H1 (cell line): ENCODE results near the gene WWC2. TPM values are rescaled to one million over a fixed set of nuclear protein-coding genes. Genes with fewer than 3 reads are reported as not detected.

Experiments used
- CTCF ChIA-PET: fragments of 300-600 bp; sonication (Branson Sonifier 250); formaldehyde crosslinking; loops from one replicate; lab custom pipeline; 2021; ENCODE audit not compliant: partially characterized antibody; lab: Charles Lee
- POLR2A ChIA-PET: fragments of 300-600 bp; sonication (Branson Sonifier 250); formaldehyde crosslinking; loops from one replicate; lab custom pipeline; 2021; ENCODE audit warnings: inconsistent platforms; ENCODE audit not compliant: partially characterized antibody; lab: Charles Lee
- DNase-seq, 2 experiments: peaks; one replicate each; pipeline versions ENCODE4 v3.0.0 to v3.0.0-alpha.2; 2010 to 2022; ENCODE audit warnings: low spot score in 2 of 2, low read depth in 1 of 2, mixed read lengths in 1 of 2
- FAIRE-seq: peaks from 2 replicates; lab custom pipeline; 2011; peaks lifted over from hg19 to GRCh38; lab: Jason Lieb, UNC
- H2AFZ ChIP-seq: 2 replicates; pipeline ENCODE4 v1.8.1; 2012; ENCODE audit warnings: low read length, inconsistent platforms
- H2AK5ac ChIP-seq: 2 replicates; pipeline ENCODE4 v1.6.1; 2013; ENCODE audit warnings: low read depth, low read length
- H2BK120ac ChIP-seq: replicated peaks from 2 replicates; pipeline ENCODE3; 2013; ENCODE audit warnings: low read depth, low read length, inconsistent platforms
- H2BK12ac ChIP-seq: 2 replicates; pipeline ENCODE4 v1.6.1; 2013; ENCODE audit warnings: low read depth, low read length
- H2BK15ac ChIP-seq: 2 replicates; pipeline ENCODE4 v1.6.1; 2013; ENCODE audit warnings: low read length
- H2BK20ac ChIP-seq: 2 replicates; pipeline ENCODE4 v1.6.1; 2013; ENCODE audit warnings: low read length
- H2BK5ac ChIP-seq: 2 replicates; pipeline ENCODE4 v1.6.1; 2013; ENCODE audit warnings: low read depth, low read length
- H3K14ac ChIP-seq: 2 replicates; pipeline ENCODE4 v1.6.1; 2013; ENCODE audit warnings: inconsistent platforms; ENCODE audit not compliant: insufficient read length
- H3K18ac ChIP-seq: 2 replicates; pipeline ENCODE4 v1.6.1; 2013; ENCODE audit warnings: low read length; ENCODE audit errors: extremely low read depth
- H3K23ac ChIP-seq: 2 replicates; pipeline ENCODE4 v1.6.1; 2013; ENCODE audit warnings: inconsistent platforms; ENCODE audit not compliant: insufficient read length
- H3K23me2 ChIP-seq: 2 replicates; pipeline ENCODE4 v1.6.1; 2013; ENCODE audit warnings: low read depth, low read length
- H3K27ac ChIP-seq: 2 replicates; pipeline ENCODE4 v1.6.1; 2011; ENCODE audit warnings: low read depth, low read length, inconsistent platforms
- H3K27me3 ChIP-seq, 4 experiments: replicated peaks in 1 of 4; 1 replicate in 1 of 4; 2 replicates in 3 of 4; pipeline versions ENCODE4 v1.6.1 to v1.8.1; 2011 to 2013; ENCODE audit warnings: low read length in 3 of 4, mild to moderate bottlenecking in 3 of 4, inconsistent platforms in 2 of 4, mixed read lengths in 2 of 4, moderate library complexity in 1 of 4; ENCODE audit not compliant: control insufficient read depth in 3 of 4, insufficient read depth in 3 of 4; ENCODE audit errors: extremely low read depth in 1 of 4
- H3K36me3 ChIP-seq, 4 experiments: 2 replicates each; pipeline versions ENCODE4 v1.6.1 to v1.8.1; 2011 to 2013; ENCODE audit warnings: mild to moderate bottlenecking in 4 of 4, low read length in 3 of 4, moderate library complexity in 2 of 4, control low read depth in 1 of 4, inconsistent platforms in 1 of 4; ENCODE audit not compliant: insufficient read depth in 4 of 4, control insufficient read depth in 2 of 4
- H3K4ac ChIP-seq: replicated peaks from 2 replicates; pipeline ENCODE3; 2013; ENCODE audit warnings: low read length, low read depth, mixed read lengths, inconsistent platforms; ENCODE audit not compliant: insufficient read length
- H3K4me1 ChIP-seq, 4 experiments: replicated peaks in 1 of 4; 1 replicate in 1 of 4; 2 replicates in 3 of 4; pipeline versions ENCODE4 v1.6.1 to v1.8.1; 2011 to 2013; ENCODE audit warnings: low read length in 3 of 4, inconsistent platforms in 2 of 4, mixed read lengths in 1 of 4; ENCODE audit not compliant: insufficient read depth in 4 of 4, control insufficient read depth in 3 of 4
- H3K4me2 ChIP-seq, 2 experiments: 2 replicates each; pipeline versions ENCODE4 v1.6.1 to v1.8.1; 2011 to 2013; ENCODE audit warnings: low read depth in 2 of 2, low read length in 2 of 2, control low read depth in 1 of 2, inconsistent platforms in 1 of 2, mild to moderate bottlenecking in 1 of 2; ENCODE audit not compliant: insufficient read depth in 1 of 2
- H3K4me3 ChIP-seq, 4 experiments: fragments of 200-600, 300-600 bp in 1 of 4; sonication (generic), shearing (Covaris generic), sonication (Bioruptor Twin) in 1 of 4; 2 replicates each; pipeline versions ENCODE4 v1.5.1 to v1.8.1; 2011 to 2016; ENCODE audit warnings: low read length in 4 of 4, low read depth in 3 of 4, control low read depth in 2 of 4, inconsistent platforms in 2 of 4, mild to moderate bottlenecking in 2 of 4, mixed read lengths in 1 of 4, moderate library complexity in 1 of 4; ENCODE audit not compliant: insufficient read depth in 2 of 4; ENCODE audit errors: extremely low read depth in 1 of 4
- H3K56ac ChIP-seq: replicated peaks from 2 replicates; pipeline ENCODE3; 2013; ENCODE audit warnings: low read depth, mild to moderate bottlenecking, mixed read lengths, low read length, inconsistent platforms; ENCODE audit not compliant: insufficient read length
- H3K79me1 ChIP-seq: 2 replicates; pipeline ENCODE4 v1.6.1; 2013; ENCODE audit warnings: low read depth, low read length, control low read depth
- H3K79me2 ChIP-seq, 2 experiments: 2 replicates each; pipeline versions ENCODE4 v1.6.1 to v1.8.1; 2012 to 2013; ENCODE audit warnings: low read length in 2 of 2, mild to moderate bottlenecking in 2 of 2, inconsistent platforms in 1 of 2; ENCODE audit not compliant: insufficient read depth in 2 of 2, control insufficient read depth in 1 of 2
- H3K9ac ChIP-seq, 4 experiments: replicated peaks in 1 of 4; 1 replicate in 1 of 4; 2 replicates in 3 of 4; pipeline versions ENCODE4 v1.6.1 to v1.8.1; 2011 to 2013; ENCODE audit warnings: low read depth in 3 of 4, low read length in 3 of 4, control low read depth in 2 of 4, mild to moderate bottlenecking in 2 of 4, moderate library complexity in 2 of 4, inconsistent platforms in 1 of 4; ENCODE audit errors: extremely low read depth in 1 of 4
- H3K9me3 ChIP-seq, 2 experiments: 2 replicates each; pipeline versions ENCODE4 v1.6.1 to v1.8.1; 2012 to 2013; ENCODE audit warnings: mild to moderate bottlenecking in 2 of 2, moderate library complexity in 2 of 2, control low read depth in 1 of 2, inconsistent platforms in 1 of 2, low read depth in 1 of 2, low read length in 1 of 2, mixed read lengths in 1 of 2; ENCODE audit not compliant: insufficient read depth in 2 of 2
- H4K20me1 ChIP-seq, 2 experiments: replicated peaks in 1 of 2; 2 replicates each; pipeline versions ENCODE3 to v1.8.1; 2011 to 2013; ENCODE audit warnings: inconsistent platforms in 2 of 2, low read length in 2 of 2, mild to moderate bottlenecking in 1 of 2; ENCODE audit not compliant: insufficient read depth in 2 of 2, control insufficient read depth in 1 of 2
- H4K5ac ChIP-seq: 2 replicates; pipeline ENCODE4 v1.6.1; 2013; ENCODE audit warnings: low read length, low read depth, mixed read lengths, inconsistent platforms; ENCODE audit not compliant: insufficient read length
- H4K8ac ChIP-seq: 2 replicates; pipeline ENCODE4 v1.8.0; 2013; ENCODE audit warnings: mild to moderate bottlenecking, moderate library complexity, low read length, inconsistent platforms; ENCODE audit not compliant: insufficient read depth; ENCODE audit errors: extremely low read depth
- H4K91ac ChIP-seq: replicated peaks from 2 replicates; pipeline ENCODE3; 2013; ENCODE audit warnings: low read length, mixed read lengths, inconsistent platforms; ENCODE audit not compliant: insufficient read length
- EP300 ChIP-seq, 2 experiments: IDR thresholded peaks; 1 replicate in 1 of 2; 2 replicates in 1 of 2; pipeline ENCODE4 v1.6.1; 2011 to 2012; ENCODE audit warnings: low read depth in 2 of 2, low read length in 2 of 2, mild to moderate bottlenecking in 2 of 2, borderline replicate concordance in 1 of 2, inconsistent platforms in 1 of 2, moderate library complexity in 1 of 2
- KDM5A ChIP-seq: fragments of 200-600 bp; IDR thresholded peaks from 2 replicates; pipeline ENCODE4 v1.7.1; 2012; ENCODE audit warnings: mild to moderate bottlenecking, low read length, inconsistent platforms, mixed read lengths
- NRF1 ChIP-seq: IDR thresholded peaks from 2 replicates; pipeline ENCODE4 v1.6.1; 2011; ENCODE audit warnings: mild to moderate bottlenecking, low read depth, low read length, improper control_type of control experiment
- POLR2AphosphoS5 ChIP-seq: IDR thresholded peaks from 2 replicates; pipeline ENCODE4 v1.6.1; 2011; ENCODE audit warnings: low read depth, low read length
- POU5F1 ChIP-seq: IDR thresholded peaks from 2 replicates; pipeline ENCODE4 v1.6.1; 2011; ENCODE audit warnings: low read depth, mild to moderate bottlenecking, low read length, moderate library complexity
- SIRT6 ChIP-seq: IDR thresholded peaks from one replicate; pipeline ENCODE4 v1.7.1; 2012; ENCODE audit warnings: low read length, inconsistent platforms
- TBP ChIP-seq: IDR thresholded peaks from 2 replicates; pipeline ENCODE4 v1.6.1; 2011; ENCODE audit warnings: low read depth, low read length, improper control_type of control experiment
- TCF12 ChIP-seq: IDR thresholded peaks from 2 replicates; pipeline ENCODE4 v1.6.1; 2011; ENCODE audit warnings: low read depth, mild to moderate bottlenecking, low read length
- WGBS, 2 experiments: shearing (Covaris generic) in 1 of 2; methylation state at CpG; one replicate each; pipeline versions ENCODE4 v1.1.6 to v1.1.7; 2013 to 2015; ENCODE audit warnings: low lambda C conversion rate in 2 of 2, mixed read lengths in 2 of 2, inconsistent platforms in 1 of 2, low coverage in 1 of 2, missing lambda C conversion rate in 1 of 2; ENCODE audit not compliant: insufficient replicate concordance in 2 of 2, insufficient coverage in 1 of 2, insufficient read length in 1 of 2; ENCODE audit errors: extremely low coverage in 1 of 2, missing lambda C conversion rate in 1 of 2; 5-methylcytosine and 5-hydroxymethylcytosine counted together
- polyA plus RNA-seq, 7 experiments: library from polyadenylated mRNA; depleted of rRNA in 3 of 7; stranded (reverse) in 5 of 7; unstranded in 2 of 7; fragments of >200 nt in 5 of 7; fragments of 200-250 nt in 2 of 7; gene quantifications; 1 replicate in 5 of 7; 2 replicates in 1 of 7; 4 replicates in 1 of 7; pipeline versions ENCODE4 v1.2.1 to v1.2.3, GENCODE V29; 2011 to 2013; ENCODE audit warnings: missing spikeins in 2 of 7, mixed read lengths in 2 of 7
- total RNA-seq: library from RNA; stranded (reverse); fragmentation: NEBNext Ultra II Directional; extraction: Animal tissue kit (Norgen Biotek cat#: 25700); gene quantifications from 2 replicates; pipeline ENCODE4 v1.2.1, GENCODE V29; 2021

Gene WWC2
- total and polyA plus RNA-seq, 2 of the 8 experiments (the other 6 are each of a cell fraction or from before 2014, with no cell fraction given) = 17.6 to 135 TPM

DNA sequence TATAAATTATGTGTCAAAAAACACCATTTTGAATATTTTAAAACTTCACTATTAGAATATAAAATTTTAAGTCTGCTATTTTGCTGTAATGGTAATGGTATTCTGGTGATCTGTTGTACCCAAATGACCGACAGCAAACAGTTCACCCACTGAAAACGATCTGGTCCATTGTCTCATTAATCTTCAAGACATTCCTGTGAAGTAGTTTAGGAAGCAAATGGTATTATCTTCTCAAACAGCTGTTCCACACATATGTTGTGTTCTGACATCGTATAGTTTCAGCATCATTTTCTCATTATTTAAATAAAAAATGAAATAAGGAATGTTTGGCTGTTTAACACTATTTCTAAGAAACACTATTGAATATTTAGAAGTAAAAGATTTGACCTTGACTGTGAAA, 98.1 kb downstream of the WWC2 start:
- H2BK15ac ChIP-seq = no peak overlapping the region
- WGBS, 2 experiments = 93% methylated on average over 3 of the region's 3 CpGs; no CpG with 5 or more reads in 1 of the 2 experiments

More for the DNA sequence above, 98.1 kb downstream of the WWC2 start:
- ChIA-PET POLR2A (interaction anchor here (0.8 to 1.1 kb wide), 2 partner anchors 8 to 44 kb away, joined by 3 read pairs; no protein-coding TSS in a partner anchor), CTCF (interaction anchor here (1.2 kb wide), 1 partner anchor 53 kb away, joined by 3 read pairs; no protein-coding TSS in a partner anchor)
- no peak overlapping the region for H4K91ac ChIP-seq
- FAIRE-seq (no peak), DNase-seq (no peak)
- H4K20me1 ChIP-seq = no peaks in the 10 kb centered on the region
- H3K4me3 ChIP-seq = no peak overlapping the region
- no peaks in the 10 kb centered on the region for H3K9me3 ChIP-seq
- no peak overlapping the region for H2BK12ac ChIP-seq
- no peak for TF ChIP-seq TCF12
- no peak for TF ChIP-seq EP300 (IDR thresholded peaks at IDR 0.05; ENCODE audit: borderline replicate concordance in 1 of 2, low read depth in 2 of 2, low read length in 2 of 2)
- no peak for TF ChIP-seq NRF1
- no peak for TF ChIP-seq TBP
- TF ChIP-seq KDM5A = no peak
- TF ChIP-seq POU5F1 = no peak
- TF ChIP-seq POLR2AphosphoS5 = no peak
- TF ChIP-seq SIRT6 = no peak
- H3K4ac ChIP-seq = no peak overlapping the region
- no peak overlapping the region for H3K4me2 ChIP-seq
- peaks cover 0 to 5% (median 0%) of the 10 kb centered on the region in 4 experiments; a peak in 2 of 7 replicates for H3K4me1 ChIP-seq
- H3K56ac ChIP-seq = no peak overlapping the region
- H3K9ac ChIP-seq = no peak overlapping the region
- no peak overlapping the region for H3K23ac ChIP-seq
- peaks cover 0 to 5% (median 0%) of the 10 kb centered on the region in 4 experiments; a peak in 2 of 8 replicates for H3K36me3 ChIP-seq
- no peaks in the 10 kb centered on the region for H3K27me3 ChIP-seq
- no peak overlapping the region for H2BK120ac ChIP-seq
- H2BK5ac ChIP-seq = no peak overlapping the region
- H2AK5ac ChIP-seq = no peak overlapping the region
- no peak overlapping the region for H3K18ac ChIP-seq
- H4K8ac ChIP-seq = no peak overlapping the region
- no peak overlapping the region for H2BK20ac ChIP-seq
- no peak overlapping the region for H3K27ac ChIP-seq
- peaks cover 7% of the 10 kb centered on the region; the same call in 1 of the 2 replicates for H3K79me1 ChIP-seq
- H4K5ac ChIP-seq = no peak overlapping the region
- peaks cover 0 to 89% of the 10 kb centered on the region in 2 experiments; a peak in 3 of 4 replicates for H3K79me2 ChIP-seq
- H2AFZ ChIP-seq = no peak overlapping the region
- H3K14ac ChIP-seq = no peak overlapping the region
- H3K23me2 ChIP-seq = no peaks in the 10 kb centered on the region; the same call in 1 of the 2 replicates
